HCT116 (cell line): ENCODE measurements around the gene UBE2G2. TPM values are rescaled to one million over a fixed set of nuclear protein-coding genes. Genes with fewer than 3 reads are reported as not detected.

Experiments
- ATAC-seq: fragments of 200-7000 bp; cut with Tn5 transposase; 2 replicates; pipeline ENCODE4 v1.9.1; 2020; ENCODE audit warnings: mild to moderate bottlenecking, moderate library complexity
- BruUV-seq: library from RNA; stranded (reverse); fragments of 400-500 nt; replicated peaks from 2 replicates; lab custom pipeline; 2021; lab: Mats Ljungman, UMichigan
- CTCF ChIA-PET: fragments of 300-600 bp; sonication (Branson Sonifier 250); formaldehyde crosslinking; loops from one replicate; lab custom pipeline; 2021; ENCODE audit warnings: antibody characterized with exemption; lab: Charles Lee
- POLR2A ChIA-PET: fragments of 300-600, 350-600 bp; sonication (Branson Sonifier 250); formaldehyde crosslinking; loops from one replicate; lab custom pipeline; 2021; ENCODE audit warnings: antibody characterized with exemption; lab: Charles Lee
- RAD21 ChIA-PET, 2 experiments: fragments of 300-600 bp; sonication (Branson Sonifier 250); formaldehyde crosslinking; loops; one replicate each; lab custom pipeline; 2023; ENCODE audit warnings: low total read pairs in 2 of 2; ENCODE audit not compliant: uncharacterized antibody in 2 of 2, unreplicated experiment in 2 of 2, low non-redundant PET in 1 of 2; lab: Charles Lee
- DNase-seq: peaks from one replicate; pipeline ENCODE4 v3.0.0-alpha.2; 2010; ENCODE audit warnings: low read depth, low spot score
- H2AFZ ChIP-seq: fragments of 200-600 bp; shearing (Covaris generic), sonication (generic); 2 replicates; pipeline ENCODE4 v1.6.1; 2017; ENCODE audit warnings: low read depth, mixed run types, mixed read lengths, antibody characterized with exemption, low read length; ENCODE audit not compliant: poor library complexity, severe bottlenecking
- H3K27ac ChIP-seq: 2 replicates; pipeline ENCODE4 v1.5.1; 2012; ENCODE audit warnings: low read depth, low read length
- H3K27me3 ChIP-seq: fragments of 200-600 bp; sonication (generic); 2 replicates; pipeline ENCODE4 v1.6.1; 2016; ENCODE audit warnings: mixed run types, low read length, mixed read lengths; ENCODE audit not compliant: insufficient read depth
- H3K36me3 ChIP-seq, 2 experiments: fragments of 200-500 bp in 1 of 2; fragments of 200-600 bp in 1 of 2; sonication (Bioruptor generic) in 1 of 2; sonication (generic) in 1 of 2; 2 replicates each; pipeline versions ENCODE4 v1.5.1 to v1.6.1; 2014 to 2016; ENCODE audit warnings: low read length in 2 of 2, inconsistent platforms in 1 of 2, mixed read lengths in 1 of 2, mixed run types in 1 of 2; ENCODE audit not compliant: insufficient read depth in 2 of 2, control insufficient read depth in 1 of 2
- H3K4me1 ChIP-seq, 2 experiments: fragments of 200-600 bp in 1 of 2; sonication (generic) in 1 of 2; 2 replicates each; pipeline versions ENCODE4 v1.5.1 to v1.6.1; 2012 to 2017; ENCODE audit warnings: low read length in 2 of 2, inconsistent platforms in 1 of 2, mild to moderate bottlenecking in 1 of 2, mixed read lengths in 1 of 2, mixed run types in 1 of 2, moderate library complexity in 1 of 2; ENCODE audit not compliant: insufficient read depth in 2 of 2, control insufficient read depth in 1 of 2
- H3K4me2 ChIP-seq: fragments of 200-600 bp; sonication (generic); 2 replicates; pipeline ENCODE4 v1.6.1; 2017; ENCODE audit warnings: mixed run types, low read length, mixed read lengths
- H3K4me3 ChIP-seq, 2 experiments: fragments of 200-600 bp in 1 of 2; sonication (generic) in 1 of 2; replicated peaks in 1 of 2; 2 replicates each; pipeline ENCODE4 v1.5.1; 2011 to 2016; ENCODE audit warnings: low read length in 2 of 2, control low read depth in 1 of 2, low read depth in 1 of 2, mild to moderate bottlenecking in 1 of 2, mixed read lengths in 1 of 2, mixed run types in 1 of 2
- H3K79me2 ChIP-seq: fragments of 200-600 bp; sonication (generic); 2 replicates; pipeline ENCODE4 v1.6.1; 2017; ENCODE audit warnings: mild to moderate bottlenecking, mixed run types, low read length, moderate library complexity, mixed read lengths; ENCODE audit not compliant: insufficient read depth
- H3K9ac ChIP-seq: fragments of 200-600 bp; sonication (generic); 2 replicates; pipeline ENCODE4 v1.6.1; 2016; ENCODE audit warnings: low read length, mixed read lengths
- H3K9me2 ChIP-seq: fragments of 200-600 bp; sonication (generic), shearing (Covaris generic); 2 replicates; pipeline ENCODE4 v1.6.1; 2017; ENCODE audit warnings: mixed run types, mild to moderate bottlenecking, moderate library complexity; ENCODE audit not compliant: insufficient read depth
- H3K9me3 ChIP-seq, 2 experiments: fragments of 200-500 bp in 1 of 2; fragments of 200-600 bp in 1 of 2; sonication (Bioruptor generic) in 1 of 2; sonication (generic) in 1 of 2; 2 replicates each; pipeline ENCODE4 v1.6.1; 2014 to 2017; ENCODE audit warnings: low read length in 2 of 2, mixed read lengths in 2 of 2, inconsistent platforms in 1 of 2, low read depth in 1 of 2, mild to moderate bottlenecking in 1 of 2, mixed run types in 1 of 2, moderate library complexity in 1 of 2; ENCODE audit not compliant: control insufficient read depth in 1 of 2, insufficient read depth in 1 of 2
- H4K20me1 ChIP-seq: fragments of 200-600 bp; sonication (generic), shearing (Covaris generic); 2 replicates; pipeline ENCODE4 v1.6.1; 2017; ENCODE audit warnings: mixed run types, mild to moderate bottlenecking, moderate library complexity; ENCODE audit not compliant: insufficient read depth
- CTCF ChIP-seq, 3 experiments: fragments of 200-600 bp in 1 of 3; sonication (generic) in 1 of 3; IDR thresholded peaks in 2 of 3; conservative IDR thresholded peaks in 1 of 3; 2 replicates each; pipeline ENCODE4 v1.5.1; 2012 to 2017; ENCODE audit warnings: low read depth in 2 of 3, low read length in 2 of 3, antibody characterized with exemption in 1 of 3, borderline replicate concordance in 1 of 3, control low read depth in 1 of 3, mild to moderate bottlenecking in 1 of 3, mixed read lengths in 1 of 3, mixed run types in 1 of 3, moderate library complexity in 1 of 3; ENCODE audit not compliant: insufficient read depth in 1 of 3
- MAX ChIP-seq: IDR thresholded peaks from 2 replicates; pipeline ENCODE4 v1.6.1; 2012
- REST ChIP-seq: IDR thresholded peaks from 2 replicates; pipeline ENCODE4 v1.6.1; 2012; ENCODE audit warnings: low read depth
- intact Hi-C: fragments of 100-400 bp; cut with micrococcal nuclease; formaldehyde crosslinking; loops from 2 replicates; pipeline ENCODE4 v1.10.0; 2022
- total RNA-seq: library from RNA; stranded (reverse); gene quantifications from one replicate; pipeline ENCODE4 v1.2.1, GENCODE V29; 2021; ENCODE audit not compliant: unreplicated experiment

UBE2G2 gene
- total RNA-seq, 1 experiment from 2014 or later: 86.5 TPM

GRCh38 chr21:44793592-44794374 is 7.8 kb downstream of the UBE2G2 start:
- H3K9me3 ChIP-seq: no peaks in the 10 kb centered on the region
- peaks cover 98% of the 10 kb centered on the region for H3K79me2 ChIP-seq
- H3K4me1 ChIP-seq: no peaks in the 10 kb centered on the region
- no peak for TF ChIP-seq MAX
- 0 out of 6 replicates have a peak, but pooled peaks of 1 of the 3 experiments have one; percentile 6 for TF ChIP-seq CTCF (IDR thresholded peaks at IDR 0.05 in 2 of 3, conservative IDR thresholded peaks at IDR 0.05 in 1 of 3; ENCODE audit: borderline replicate concordance in 1 of 3, insufficient read depth in 1 of 3, low read depth in 2 of 3, low read length in 2 of 3)
- no peak for TF ChIP-seq REST
- TF ChIP-seq, all 23 proteins: peak for 1
- Histone ChIP-seq H3K36me3 (peaks cover 5 to 34% of the 10 kb centered on the region in 2 experiments; a peak in 3 of 4 replicates), H3K4me2 (no peak overlapping the region), H3K9ac (no peak overlapping the region), H3K4me3 (no peak overlapping the region), H3K27ac (no peak overlapping the region), H3K27me3 (no peaks in the 10 kb centered on the region), H4K20me1 (peaks cover 16% of the 10 kb centered on the region; the same call in 1 of the 2 replicates), H3K9me2 (no peaks in the 10 kb centered on the region), H2AFZ (no peak overlapping the region)
- ATAC-seq (peak; percentile 16; the same call in 1 of the 2 replicates), DNase-seq (no peak)
- intact Hi-C loops: loop anchor here (1.0 kb wide), 1 partner anchor 283 kb away; no protein-coding TSS in a partner anchor
- ChIA-PET POLR2A (interaction anchor here (1.3 kb wide), 1 partner anchor 283 kb away, joined by 7 read pairs; no protein-coding TSS in a partner anchor), RAD21 (interaction anchor here in 1 of 2 experiments (0.6 to 1.5 kb wide), 3 partner anchors 51 to 283 kb away, joined by 3 to 5 read pairs (median 3); no protein-coding TSS in a partner anchor), CTCF (interaction anchor here (0.6 to 1.5 kb wide), 16 partner anchors 8 to 314 kb away, joined by 3 to 28 read pairs (median 4); partner anchors contain the start of genes PTTG1IP, SUMO3 and UBE2G2)
- BruUV-seq: no TSS peak
